Stimulated activated CD8-positive, alpha-beta memory T cell treated with anti-CD3 and anti-CD28 coated beads, Interleukin-7, amount 100 ng/mL, for 48 hours (primary cell): ENCODE data around the gene LSM2.

Experiments
- DNase-seq, 2 donors: peaks; one replicate each; pipeline ENCODE4 v3.0.0-alpha.2; 2020; ENCODE audit warnings: low read depth in 1 of 2; ENCODE audit errors: extremely low read depth in 1 of 2

LSM2 gene

GRCh38 chr6:31778193-31778592 is 28.6 kb downstream of the LSM2 start:
- DNase-seq: no peak

GRCh38 chr6:31777667-31778050 is 29.1 kb downstream of the LSM2 start:
- DNase-seq: no peak

DNA sequence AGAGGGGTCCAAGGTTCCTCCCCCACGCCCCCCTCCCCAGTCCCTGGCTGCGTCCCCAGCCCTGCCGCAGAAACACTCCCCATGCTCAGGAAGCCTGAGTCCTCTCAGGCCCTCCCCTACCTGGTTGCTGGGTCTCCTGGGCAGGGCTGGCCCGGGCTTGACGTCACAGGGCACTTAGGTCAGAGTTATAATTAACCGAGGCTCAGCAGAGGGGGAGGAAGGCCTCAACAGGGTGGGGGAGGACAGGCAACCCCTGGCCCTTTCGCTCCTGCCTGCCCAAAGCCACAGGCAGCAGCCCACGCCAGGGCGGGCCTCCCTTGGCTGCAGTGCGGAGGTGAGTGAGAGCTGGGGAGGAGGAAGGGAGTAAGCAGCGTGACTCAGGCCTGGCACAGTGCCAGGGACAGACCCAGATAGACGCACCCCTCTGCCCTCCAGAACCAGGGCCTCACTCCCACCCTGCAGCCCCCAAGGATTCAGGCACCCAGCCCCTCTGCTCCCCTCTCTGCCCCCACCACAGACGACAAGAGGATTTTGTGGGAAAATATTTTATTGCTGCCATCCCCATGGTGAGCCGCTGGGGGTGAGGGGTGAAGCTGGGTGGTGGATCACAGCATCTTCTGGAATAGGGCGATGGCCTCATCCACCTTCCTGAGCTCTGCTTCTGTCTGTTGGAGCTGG is 29.6 kb downstream of the LSM2 start, which contains the start of gene VWA7:
Gene VWA7, minus strand, starts transcription at position 340 of the 678 bp plus-strand sequence. CDS start 549 bp downstream, outside the sequence.
- peak; percentile 74 to 78 for DNase-seq

- no peak for DNase-seq
Observed at GRCh38 chr6:31776485-31776988, 30.2 kb downstream of the LSM2 start.

DNA sequence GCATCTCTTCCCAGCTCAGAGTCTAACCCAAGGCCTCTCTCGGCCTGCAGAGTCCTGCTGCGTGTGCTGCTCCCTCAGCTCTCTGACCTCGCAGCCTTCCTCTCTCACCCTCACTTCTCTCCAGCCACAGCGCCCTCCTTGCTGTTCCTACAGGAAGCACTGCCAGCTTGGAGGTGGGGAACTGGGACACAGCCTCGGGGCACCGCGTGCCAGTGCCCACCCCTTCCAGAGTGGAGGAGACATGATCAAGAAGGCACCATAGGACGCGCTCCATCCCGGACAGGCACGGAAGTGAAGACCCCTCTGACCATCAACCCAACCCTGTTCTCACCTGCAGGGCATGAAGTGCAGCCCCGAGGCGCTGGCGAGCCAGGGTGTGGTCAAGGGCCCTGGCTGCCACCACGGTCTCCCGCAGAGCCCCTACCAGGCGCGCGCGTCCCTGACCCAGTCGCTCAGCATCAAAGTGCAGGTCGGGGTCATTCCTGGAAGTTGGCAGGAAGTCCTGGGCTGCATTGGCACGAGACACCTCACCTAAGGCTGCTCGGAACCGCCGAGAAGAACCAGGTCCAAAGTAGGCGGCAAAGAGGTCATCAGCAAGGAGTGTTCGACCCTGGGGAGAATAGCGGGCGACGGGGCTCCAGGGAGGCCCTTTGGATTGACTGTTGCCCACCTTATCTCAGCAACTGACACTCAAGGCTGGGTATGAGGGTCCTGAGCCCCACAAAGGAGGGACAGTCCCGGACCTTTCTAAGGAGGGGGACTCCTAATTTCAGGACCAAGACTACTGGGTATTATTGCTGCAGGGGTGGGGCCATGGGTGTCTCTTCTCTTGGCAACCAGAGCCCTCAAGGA is 30.9 kb downstream of the LSM2 start:
- DNase-seq: no peak

DNA sequence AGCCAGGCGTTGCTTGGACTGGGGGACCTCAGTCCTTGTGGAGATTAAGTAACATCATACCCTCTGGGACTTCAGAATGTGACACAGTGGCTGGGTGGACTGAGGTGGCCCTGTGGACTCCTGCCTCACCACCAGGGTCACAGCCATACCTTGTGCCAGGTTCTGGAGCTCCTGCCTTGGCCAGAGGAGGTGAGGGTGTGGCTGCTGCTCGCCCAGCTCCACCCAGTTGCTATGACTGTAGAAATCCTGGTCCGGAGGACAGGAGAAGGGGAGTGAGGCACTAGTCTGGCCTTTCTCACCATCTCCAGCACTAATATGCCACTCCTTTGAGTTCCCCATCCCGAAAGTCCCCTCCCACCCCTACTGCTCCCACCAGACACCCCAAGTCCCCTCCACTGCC is 31.6 kb downstream of the LSM2 start:
- DNase-seq: no peak

GRCh38 chr6:31771992-31772358 is 34.8 kb downstream of the LSM2 start:
- no peak for DNase-seq

GRCh38 chr6:31770860-31771259 is 35.9 kb downstream of the LSM2 start:
- no peak for DNase-seq

GRCh38 chr6:31769684-31770371 is 36.9 kb downstream of the LSM2 start:
- DNase-seq: peak; percentile 53 to 74

DNA sequence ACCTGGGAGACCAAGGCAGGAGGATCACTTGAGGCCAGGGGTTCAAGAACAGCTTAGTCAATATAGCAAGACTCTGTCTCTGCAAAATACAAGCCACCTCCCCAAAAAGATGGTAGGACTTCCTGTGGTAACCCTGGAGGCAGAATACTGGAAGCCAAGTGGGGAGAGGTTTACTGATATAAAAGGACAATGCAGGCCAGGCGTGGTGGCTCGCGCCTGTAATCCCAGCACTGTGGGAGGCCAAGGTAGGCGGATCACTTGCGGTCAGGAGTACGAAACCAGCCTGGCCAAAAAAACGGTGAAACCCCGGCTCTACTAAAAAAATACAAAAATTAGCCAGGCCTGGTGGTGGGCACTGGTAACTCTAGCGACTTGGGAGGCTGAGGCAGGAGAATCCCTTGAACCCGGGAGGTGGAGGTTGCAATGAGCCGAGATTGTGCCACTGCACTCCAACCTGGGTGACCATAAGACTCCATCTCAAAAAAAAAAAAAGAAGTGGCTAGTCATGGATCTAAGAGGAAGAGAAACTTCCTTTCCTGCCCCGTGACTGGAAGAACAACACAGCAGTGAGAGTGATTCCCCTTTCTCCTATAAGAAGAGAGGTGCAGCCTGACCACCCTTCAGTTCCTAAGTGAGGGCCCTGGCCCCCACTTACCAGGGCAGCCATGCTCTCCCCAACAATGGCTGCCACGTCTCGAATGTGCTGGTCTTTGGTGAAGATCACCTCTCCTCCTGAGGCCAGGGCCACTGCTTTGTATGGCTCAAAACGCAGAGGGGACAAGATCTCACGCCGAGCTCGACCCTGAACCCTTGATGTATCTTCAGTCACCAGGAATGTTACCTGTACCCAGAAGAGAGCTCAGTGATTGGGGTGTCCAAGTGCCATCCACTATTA is 38.2 kb downstream of the LSM2 start:
- DNase-seq: no peak

GRCh38 chr6:31767096-31767645 is 39.6 kb downstream of the LSM2 start:
- no peak for DNase-seq

DNA sequence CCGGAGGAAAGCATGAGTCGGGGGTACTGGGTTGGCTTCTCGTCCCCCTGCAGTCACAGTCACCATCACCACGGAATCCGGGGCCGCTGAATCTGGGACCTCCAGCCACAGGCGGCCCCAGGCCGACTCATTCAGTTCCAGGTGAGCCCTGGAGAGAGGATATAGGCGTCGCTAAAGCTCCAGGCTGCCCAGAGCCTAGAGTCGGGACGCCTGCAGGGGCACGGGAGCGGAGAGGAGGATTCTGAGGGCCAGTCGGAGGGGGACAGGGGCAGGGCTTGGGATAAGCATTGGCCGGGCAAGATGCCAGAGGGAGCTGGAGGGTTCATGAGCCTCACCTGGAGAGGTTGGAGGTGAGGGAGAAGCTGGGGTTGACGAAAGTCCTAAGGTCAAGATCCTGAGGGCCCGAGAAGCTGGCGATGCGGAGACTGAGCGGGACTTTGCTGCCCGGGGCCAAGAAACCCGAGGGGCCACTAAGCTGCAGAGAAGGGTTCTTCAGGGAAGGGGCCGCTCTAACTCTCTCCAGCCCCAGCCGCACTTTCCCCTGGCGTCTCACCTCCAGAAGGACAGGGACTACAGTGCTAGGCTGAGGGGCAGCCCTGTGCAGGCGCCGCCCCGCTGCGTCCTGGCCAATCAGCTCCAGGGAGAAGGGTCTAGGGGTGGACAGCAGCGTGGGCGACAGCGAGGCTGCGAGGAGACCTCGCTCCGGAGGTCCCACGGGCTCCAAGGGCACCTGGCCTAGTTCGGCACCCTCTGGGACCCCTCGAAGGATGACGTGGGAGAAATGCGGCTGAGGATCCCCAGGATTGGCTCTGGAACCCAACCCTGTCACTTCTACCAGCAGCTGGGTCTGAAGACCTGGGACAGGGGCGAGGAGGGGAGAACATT is 40.6 kb downstream of the LSM2 start:
- no peak for DNase-seq

- DNase-seq: no peak
Observed at GRCh38 chr6:31765559-31765909, 41.2 kb downstream of the LSM2 start.

DNA sequence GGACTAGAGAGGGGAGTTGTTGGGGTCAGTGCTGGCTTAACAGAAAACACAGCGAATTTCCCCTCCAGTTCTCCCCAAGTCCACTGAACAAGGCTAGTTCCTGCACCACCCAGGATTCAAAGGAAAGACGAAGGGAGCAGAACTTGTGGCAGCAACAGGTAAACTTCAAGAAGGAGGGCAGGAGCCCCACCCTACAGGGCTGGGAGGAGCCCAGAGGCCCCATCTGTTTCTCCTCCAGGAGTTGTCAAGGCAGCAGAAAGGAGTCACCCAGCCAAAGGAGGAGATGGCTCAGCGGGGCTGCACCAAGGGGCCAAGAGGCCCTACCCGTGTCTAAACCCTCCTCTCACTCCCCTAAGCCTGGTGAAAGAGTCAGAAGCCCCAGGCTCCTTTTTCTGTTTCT is 42.6 kb downstream of the LSM2 start:
- no peak for DNase-seq

DNA sequence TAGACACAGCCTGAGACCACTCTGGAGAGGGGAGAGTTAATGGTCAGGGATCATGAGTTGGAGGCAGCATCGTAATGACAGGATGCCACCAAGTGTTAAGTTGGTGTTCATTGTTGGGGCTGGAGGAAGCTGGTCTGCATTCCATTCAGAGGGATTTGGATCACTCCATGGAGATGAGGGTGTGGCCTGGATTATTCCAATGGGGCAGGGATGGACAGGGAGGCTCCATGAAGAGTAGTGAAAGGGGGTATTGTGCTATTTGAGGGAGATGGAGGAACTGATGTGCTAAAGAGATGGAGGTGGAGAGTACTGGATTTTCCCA is 43.2 kb downstream of the LSM2 start:
- DNase-seq: no peak

DNA sequence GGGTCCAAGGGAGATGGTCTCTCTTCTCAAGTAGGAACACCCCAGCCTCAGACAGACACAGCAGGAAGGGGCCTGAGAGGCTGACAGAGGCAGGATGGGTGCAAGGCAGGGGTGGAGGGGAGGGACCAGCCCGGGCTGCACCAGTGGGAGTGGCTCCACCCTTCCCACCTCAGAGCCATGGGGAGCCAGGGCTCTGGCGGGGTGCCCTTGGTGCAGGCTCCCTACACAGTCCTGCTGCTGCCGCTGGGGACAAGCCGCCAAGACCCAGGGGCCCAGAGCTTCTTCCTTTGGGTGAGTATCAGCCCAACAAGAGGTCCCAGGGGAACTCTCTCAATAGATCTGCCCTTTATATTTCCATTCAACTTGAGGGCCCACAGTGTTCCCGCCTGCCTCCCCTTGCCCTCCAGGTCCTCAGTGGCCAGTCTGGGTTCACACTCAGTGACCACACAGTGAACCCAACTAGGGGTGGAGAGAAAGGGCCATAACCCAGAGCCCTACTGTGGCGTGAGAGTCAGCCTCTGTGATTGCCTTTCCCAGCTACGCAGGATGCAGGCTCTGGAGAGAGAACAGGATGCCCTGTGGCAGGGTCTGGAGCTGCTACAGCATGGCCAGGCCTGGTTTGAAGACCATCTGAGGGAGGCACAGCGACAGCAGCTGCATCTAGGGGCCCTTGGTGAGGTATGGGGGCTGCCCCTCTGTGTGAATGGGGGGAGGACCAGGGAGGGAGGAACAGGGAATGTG is 43.7 kb downstream of the LSM2 start:
- no peak for DNase-seq

DNA sequence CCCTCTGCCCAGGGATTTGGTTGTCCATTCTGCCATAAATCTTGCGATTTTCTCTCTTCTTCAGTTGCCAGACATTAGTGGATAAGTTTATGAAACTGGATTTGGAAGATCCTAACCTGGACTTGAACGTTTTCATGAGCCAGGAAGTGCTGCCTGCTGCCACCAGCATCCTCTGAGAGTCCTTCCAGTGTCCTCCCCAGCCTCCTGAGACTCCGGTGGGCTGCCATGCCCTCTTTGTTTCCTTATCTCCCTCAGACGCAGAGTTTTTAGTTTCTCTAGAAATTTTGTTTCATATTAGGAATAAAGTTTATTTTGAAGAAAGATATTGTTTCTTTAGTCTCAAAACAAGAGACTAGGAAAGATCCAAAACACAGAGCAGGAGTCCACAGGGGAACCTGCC is 44.4 kb downstream of the LSM2 start, which contains the start of gene SAPCD1:
Gene SAPCD1, plus strand, starts transcription at position 301 of the 400 bp plus-strand sequence. CDS start 399 bp downstream, outside the sequence.
- no peak for DNase-seq

GRCh38 chr6:31761343-31761742 is 45.4 kb downstream of the LSM2 start:
- no peak for DNase-seq

GRCh38 chr6:31760790-31761189 is 46.0 kb downstream of the LSM2 start:
- no peak for DNase-seq
